Panc1 (cell line): ENCODE measurements around the gene GMDS.

Source experiments
- CTCF ChIP-seq: fragments of 450-650 bp; IDR thresholded peaks from 2 replicates; pipeline ENCODE4 v1.5.1; 2017; ENCODE audit warnings: mild to moderate bottlenecking
- POLR2AphosphoS5 ChIP-seq: IDR thresholded peaks from 2 replicates; pipeline ENCODE4 v1.6.1; 2012; ENCODE audit warnings: mild to moderate bottlenecking, low read depth, low read length, moderate library complexity
- REST ChIP-seq, 2 experiments: IDR thresholded peaks; 2 replicates each; pipeline ENCODE4 v1.6.1; 2011 to 2012; ENCODE audit warnings: low read depth in 2 of 2, control low read depth in 1 of 2, low read length in 1 of 2, mild to moderate bottlenecking in 1 of 2, moderate library complexity in 1 of 2; ENCODE audit not compliant: insufficient read depth in 1 of 2

- TF ChIP-seq POLR2AphosphoS5 (no peak), CTCF (no peak), REST (IDR thresholded peaks at IDR 0.05; ENCODE audit: insufficient read depth in 1 of 2, low read depth in 2 of 2, low read length in 1 of 2) (no peak)
Measured at GRCh38 chr6:1988843-1989242, 256.6 kb downstream of the GMDS start.
